ENCODE data around the gene FAM240A. TPM values are rescaled to one million over a fixed set of nuclear protein-coding genes. Genes with fewer than 3 reads are reported as not detected.

The FAM240A gene
- total RNA-seq, 2 donors from 2014 or later, result 0.32 TPM; not detected in 1

DNA sequence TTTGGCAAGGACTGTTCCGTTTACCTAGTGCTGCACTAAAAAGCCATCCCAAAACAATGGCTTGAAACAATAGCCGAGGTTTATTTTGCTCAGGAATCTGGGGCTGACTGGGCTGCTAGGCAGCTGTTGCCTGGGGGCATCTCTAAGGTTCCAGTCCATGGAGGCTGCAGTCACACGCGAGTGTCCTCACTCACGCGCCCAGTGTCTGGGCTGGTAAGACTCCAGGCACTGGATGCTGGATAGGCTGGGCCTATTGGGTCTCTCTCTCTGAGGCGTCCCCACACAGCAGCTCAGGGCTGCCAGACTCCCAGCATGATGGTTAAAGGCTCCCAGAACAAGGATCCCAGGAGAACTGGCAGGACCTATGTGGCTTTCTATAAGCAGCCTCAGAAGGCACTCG lies 47.0 kb downstream of the FAM240A start:
- intact Hi-C loops (cut with DNase I), result no loop called here
- no peak for DNase-seq (ENCODE audit: low spot score)
- 64% methylated on average over 8 of the region's 8 CpGs for WGBS

DNA sequence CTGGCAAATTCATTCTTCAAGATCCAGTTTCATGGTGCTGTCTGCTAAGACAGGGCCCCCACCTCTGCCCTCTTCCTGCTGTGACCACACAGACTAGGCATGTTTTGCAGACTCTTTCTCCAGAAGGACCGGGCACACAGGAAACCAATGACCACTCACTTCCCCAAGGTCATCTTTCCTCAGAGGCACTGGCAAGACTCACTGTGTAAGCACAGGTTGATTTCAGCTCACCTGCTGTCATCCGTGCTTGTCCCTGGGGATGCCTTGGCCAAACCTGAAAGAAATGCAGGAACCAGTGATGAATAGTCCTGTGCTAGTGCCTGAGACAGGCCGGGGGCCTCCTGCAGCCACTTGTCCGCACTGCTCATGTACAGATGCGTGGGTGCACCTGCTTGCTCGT lies 47.7 kb downstream of the FAM240A start:
- H3K27ac ChIP-seq, result no peak overlapping the region
- H3K36me3 ChIP-seq, result no peaks in the 10 kb centered on the region
- H3K27me3 ChIP-seq (replicated peaks; ENCODE audit: insufficient read depth), result no peaks in the 10 kb centered on the region
- 87% methylated on average over 6 of the region's 6 CpGs for WGBS
- H3K4me1 ChIP-seq (replicated peaks), result no peaks in the 10 kb centered on the region
- TF ChIP-seq, protein P1, sequence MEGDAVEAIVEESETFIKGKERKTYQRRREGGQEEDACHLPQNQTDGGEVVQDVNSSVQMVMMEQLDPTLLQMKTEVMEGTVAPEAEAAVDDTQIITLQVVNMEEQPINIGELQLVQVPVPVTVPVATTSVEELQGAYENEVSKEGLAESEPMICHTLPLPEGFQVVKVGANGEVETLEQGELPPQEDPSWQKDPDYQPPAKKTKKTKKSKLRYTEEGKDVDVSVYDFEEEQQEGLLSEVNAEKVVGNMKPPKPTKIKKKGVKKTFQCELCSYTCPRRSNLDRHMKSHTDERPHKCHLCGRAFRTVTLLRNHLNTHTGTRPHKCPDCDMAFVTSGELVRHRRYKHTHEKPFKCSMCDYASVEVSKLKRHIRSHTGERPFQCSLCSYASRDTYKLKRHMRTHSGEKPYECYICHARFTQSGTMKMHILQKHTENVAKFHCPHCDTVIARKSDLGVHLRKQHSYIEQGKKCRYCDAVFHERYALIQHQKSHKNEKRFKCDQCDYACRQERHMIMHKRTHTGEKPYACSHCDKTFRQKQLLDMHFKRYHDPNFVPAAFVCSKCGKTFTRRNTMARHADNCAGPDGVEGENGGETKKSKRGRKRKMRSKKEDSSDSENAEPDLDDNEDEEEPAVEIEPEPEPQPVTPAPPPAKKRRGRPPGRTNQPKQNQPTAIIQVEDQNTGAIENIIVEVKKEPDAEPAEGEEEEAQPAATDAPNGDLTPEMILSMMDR (IDR thresholded peaks at IDR 0.05), result no peak
- TF ChIP-seq POLR2A (IDR thresholded peaks at IDR 0.05) (no peak), POLR2AphosphoS5 (IDR thresholded peaks at IDR 0.05) (no peak)
- no peak for DNase-seq (ENCODE audit: low spot score)
- no peak overlapping the region for H3K4me3 ChIP-seq
- H3K9me3 ChIP-seq, result no peaks in the 10 kb centered on the region
- intact Hi-C loops (cut with DNase I), result no loop called here

More for the DNA sequence above, 47.0 kb downstream of the FAM240A start:
- no peak overlapping the region for H3K4me3 ChIP-seq
- H3K36me3 ChIP-seq, result no peaks in the 10 kb centered on the region
- no peaks in the 10 kb centered on the region for H3K4me1 ChIP-seq (replicated peaks)
- no peaks in the 10 kb centered on the region for H3K27me3 ChIP-seq (replicated peaks; ENCODE audit: insufficient read depth)
- TF ChIP-seq, protein P1 (IDR thresholded peaks at IDR 0.05), result no peak
- TF ChIP-seq POLR2AphosphoS5 (IDR thresholded peaks at IDR 0.05) (no peak), POLR2A (IDR thresholded peaks at IDR 0.05) (no peak)
- H3K9me3 ChIP-seq, result no peaks in the 10 kb centered on the region
- H3K27ac ChIP-seq, result no peak overlapping the region

DNA sequence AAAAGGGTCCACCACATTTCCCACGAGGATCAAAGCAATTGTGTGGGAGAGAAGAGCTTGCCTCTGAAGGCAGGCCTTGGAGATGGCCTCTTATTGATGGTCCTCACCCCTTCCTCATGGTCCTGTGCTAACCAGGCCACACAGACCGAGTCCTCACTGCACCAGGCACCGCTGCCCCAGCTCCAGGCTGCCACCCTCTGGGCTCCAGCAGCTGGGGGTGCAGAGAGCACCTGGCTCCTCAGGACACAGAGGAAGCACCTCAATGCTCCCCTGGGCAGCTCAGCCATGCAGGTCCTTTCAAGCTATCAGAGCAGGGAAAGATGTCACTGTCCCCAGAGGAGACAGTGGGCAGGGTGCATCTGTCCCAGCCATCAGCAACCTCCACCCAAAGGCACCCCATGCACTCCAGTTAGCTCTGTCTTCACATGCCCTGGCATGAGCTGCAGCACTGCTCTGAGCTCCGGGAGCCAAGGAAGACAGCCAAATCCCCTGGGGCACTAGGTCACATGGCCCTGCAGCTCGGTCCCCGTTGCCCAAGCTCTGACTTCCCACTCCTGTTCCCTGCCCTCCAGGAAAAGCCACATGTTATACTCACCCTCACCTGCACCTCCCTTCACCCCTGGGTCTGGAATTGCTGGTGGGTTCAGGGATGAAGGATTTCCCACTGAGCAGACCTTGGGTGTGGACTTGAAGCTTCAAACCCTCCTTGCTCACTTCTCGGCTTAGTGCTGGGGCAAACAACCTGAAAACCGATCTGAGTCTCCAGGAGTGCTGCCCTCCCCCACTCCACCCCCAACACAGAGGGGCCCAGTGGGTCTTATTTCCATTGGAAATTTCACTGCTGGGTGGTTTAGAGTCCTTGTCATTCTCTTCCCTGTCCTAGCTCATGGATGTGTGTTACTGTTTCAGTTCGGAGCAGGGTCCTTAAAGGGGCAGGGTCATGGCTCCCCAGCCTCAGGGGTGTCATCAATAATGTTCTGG lies 48.5 kb downstream of the FAM240A start:
- no peaks in the 10 kb centered on the region for H3K36me3 ChIP-seq
- no peaks in the 10 kb centered on the region for H3K9me3 ChIP-seq
- no peaks in the 10 kb centered on the region for H3K27me3 ChIP-seq (replicated peaks; ENCODE audit: insufficient read depth)
- TF ChIP-seq POLR2A (IDR thresholded peaks at IDR 0.05) (no peak), POLR2AphosphoS5 (IDR thresholded peaks at IDR 0.05) (peak; percentile 23)
- TF ChIP-seq, protein P1 (IDR thresholded peaks at IDR 0.05), result no peak
- no peak overlapping the region for H3K4me3 ChIP-seq
- intact Hi-C loops (cut with DNase I), result no loop called here
- H3K27ac ChIP-seq, result no peak overlapping the region
- H3K4me1 ChIP-seq (replicated peaks), result no peaks in the 10 kb centered on the region
- DNase-seq (ENCODE audit: low spot score), result peak; percentile 73
- 42% methylated on average over 9 of the region's 9 CpGs for WGBS

DNA sequence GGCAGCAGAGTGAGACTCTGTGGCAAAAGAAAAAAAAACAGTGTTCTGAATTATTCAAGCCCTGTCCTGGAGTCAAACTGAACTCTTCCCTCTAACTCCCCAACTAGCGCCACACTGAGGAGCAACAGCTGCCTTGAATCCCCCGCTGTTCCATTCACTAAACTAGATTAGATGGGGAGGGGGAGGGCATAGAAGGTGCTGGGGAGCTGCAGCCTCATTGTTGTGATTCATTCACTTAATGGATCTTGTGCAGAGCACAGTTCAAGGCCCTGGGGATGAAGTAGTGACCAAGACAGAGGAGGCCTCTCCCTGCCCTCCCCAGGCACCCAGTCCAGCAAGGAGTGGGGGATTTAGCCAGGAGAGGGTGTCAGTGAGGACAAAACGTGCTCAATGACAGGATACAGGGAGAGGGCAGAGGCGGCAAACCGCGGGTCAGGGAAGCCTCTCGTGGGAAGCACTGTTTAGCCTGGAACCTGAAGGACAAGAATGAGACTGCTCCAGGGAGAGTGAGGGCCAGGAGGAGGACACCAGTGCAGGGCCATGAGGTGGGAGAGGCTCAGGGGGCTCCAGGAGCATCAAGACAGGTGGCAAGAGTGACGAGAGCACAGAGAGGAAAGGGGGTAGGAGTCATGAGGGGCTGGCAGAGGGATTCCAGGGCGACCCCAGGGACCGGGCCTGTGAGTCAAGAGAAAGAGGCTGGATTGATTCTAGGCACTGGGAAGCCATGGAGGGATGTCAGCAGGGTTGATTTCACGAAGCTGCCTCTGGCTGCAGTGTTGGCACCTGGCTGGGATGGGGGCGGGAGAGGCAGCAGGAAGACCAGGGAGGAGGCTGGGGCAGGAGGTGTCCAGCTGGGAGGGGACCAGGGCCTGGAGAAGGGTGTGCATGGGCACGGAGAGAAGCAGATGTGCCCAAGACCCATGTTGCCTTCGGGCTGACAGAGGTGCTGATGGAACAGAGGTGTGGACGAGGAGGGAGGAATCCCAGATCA lies 49.7 kb downstream of the FAM240A start:
- no peaks in the 10 kb centered on the region for H3K36me3 ChIP-seq
- intact Hi-C loops (cut with DNase I), result no loop called here
- no peak overlapping the region for H3K27ac ChIP-seq
- WGBS, result 83% methylated on average over 15 of the region's 15 CpGs
- no peak overlapping the region for H3K4me3 ChIP-seq
- H3K27me3 ChIP-seq (replicated peaks; ENCODE audit: insufficient read depth), result no peaks in the 10 kb centered on the region
- no peaks in the 10 kb centered on the region for H3K9me3 ChIP-seq
- TF ChIP-seq, protein P1 (IDR thresholded peaks at IDR 0.05), result no peak
- no peak for TF ChIP-seq POLR2A (IDR thresholded peaks at IDR 0.05)
- no peak for TF ChIP-seq POLR2AphosphoS5 (IDR thresholded peaks at IDR 0.05)
- DNase-seq (ENCODE audit: low spot score), result no peak
- peaks cover 6% of the 10 kb centered on the region for H3K4me1 ChIP-seq (replicated peaks)

All from prostate gland (tissue), 2 donors.